ENCODE data around the gene PATE3.

PATE3 gene

DNA sequence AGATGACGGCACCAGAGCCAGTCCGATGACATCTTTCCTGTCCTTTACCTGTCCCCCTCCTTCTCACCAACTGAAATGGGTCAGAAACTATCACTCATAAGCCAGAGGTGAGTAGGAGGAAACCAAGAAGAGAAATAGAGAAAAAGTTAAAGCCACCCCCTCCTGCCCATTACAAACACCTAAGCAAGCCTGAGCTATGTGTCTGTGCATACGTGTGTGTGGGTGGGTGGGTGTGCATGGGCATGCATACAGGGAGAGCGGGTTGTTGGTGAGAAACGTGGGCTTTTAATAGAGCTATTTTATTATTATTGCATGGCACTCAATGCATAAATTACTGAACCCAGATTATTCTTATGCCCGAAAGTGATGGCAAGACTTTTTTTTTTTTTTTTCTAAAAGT lies 47.8 kb downstream of the PATE3 start:
- no peak for DNase-seq
- no peaks in the 10 kb centered on the region for H3K36me3 ChIP-seq (replicated peaks; ENCODE audit: insufficient read depth, low read length)
- no peak overlapping the region for H3K4me3 ChIP-seq (ENCODE audit: low read length)
- no peaks in the 10 kb centered on the region for H3K27me3 ChIP-seq (replicated peaks; ENCODE audit: insufficient read depth, low read length)
- no peaks in the 10 kb centered on the region for H3K79me2 ChIP-seq (ENCODE audit: low read length)
- H3K9me3 ChIP-seq (replicated peaks; ENCODE audit: insufficient read depth, low read length) = no peaks in the 10 kb centered on the region
- H2AFZ ChIP-seq (ENCODE audit: low read length) = no peak overlapping the region
- no peak overlapping the region for H3K27ac ChIP-seq (ENCODE audit: low read length)
- H3F3A ChIP-seq (ENCODE audit: insufficient read depth, low read length) = no peaks in the 10 kb centered on the region
- H3K9ac ChIP-seq (ENCODE audit: low read length) = no peak overlapping the region
- no peaks in the 10 kb centered on the region for H3K9me2 ChIP-seq (replicated peaks; ENCODE audit: insufficient read depth, low read length)
- H4K20me1 ChIP-seq (ENCODE audit: insufficient read depth, low read length) = no peaks in the 10 kb centered on the region
- H3K4me2 ChIP-seq (ENCODE audit: low read depth, low read length) = no peak overlapping the region
- TF ChIP-seq EZH2phosphoT487 (IDR thresholded peaks at IDR 0.05; ENCODE audit: low read length) (no peak), EZH2 (optimal IDR thresholded peaks at IDR 0.05; ENCODE audit: low read depth, low read length) (no peak)
- TF ChIP-seq, protein P1, sequence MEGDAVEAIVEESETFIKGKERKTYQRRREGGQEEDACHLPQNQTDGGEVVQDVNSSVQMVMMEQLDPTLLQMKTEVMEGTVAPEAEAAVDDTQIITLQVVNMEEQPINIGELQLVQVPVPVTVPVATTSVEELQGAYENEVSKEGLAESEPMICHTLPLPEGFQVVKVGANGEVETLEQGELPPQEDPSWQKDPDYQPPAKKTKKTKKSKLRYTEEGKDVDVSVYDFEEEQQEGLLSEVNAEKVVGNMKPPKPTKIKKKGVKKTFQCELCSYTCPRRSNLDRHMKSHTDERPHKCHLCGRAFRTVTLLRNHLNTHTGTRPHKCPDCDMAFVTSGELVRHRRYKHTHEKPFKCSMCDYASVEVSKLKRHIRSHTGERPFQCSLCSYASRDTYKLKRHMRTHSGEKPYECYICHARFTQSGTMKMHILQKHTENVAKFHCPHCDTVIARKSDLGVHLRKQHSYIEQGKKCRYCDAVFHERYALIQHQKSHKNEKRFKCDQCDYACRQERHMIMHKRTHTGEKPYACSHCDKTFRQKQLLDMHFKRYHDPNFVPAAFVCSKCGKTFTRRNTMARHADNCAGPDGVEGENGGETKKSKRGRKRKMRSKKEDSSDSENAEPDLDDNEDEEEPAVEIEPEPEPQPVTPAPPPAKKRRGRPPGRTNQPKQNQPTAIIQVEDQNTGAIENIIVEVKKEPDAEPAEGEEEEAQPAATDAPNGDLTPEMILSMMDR (IDR thresholded peaks at IDR 0.05; ENCODE audit: low read length) = no peak
- H3K4me1 ChIP-seq (ENCODE audit: low read length) = no peaks in the 10 kb centered on the region
